Right cardiac atrium (tissue), 5 donors: ENCODE results near the gene ZNF653. TPM values are rescaled to one million over a fixed set of nuclear protein-coding genes. Genes with fewer than 3 reads are reported as not detected.
A peak's percentile ranks its signal among the peaks of the same experiment; 100 is the strongest.
"Not testable (repeated sequence)": the region's sequence is repeated elsewhere in the genome, so short reads cannot be mapped to it uniquely, and the experiment has no call there.

Experiments
- ATAC-seq, 2 donors: fragments of 200-7000 bp; cut with Tn5 transposase; one replicate each; pipeline versions ENCODE4 v1.8.0 to v1.9.1; 2020; ENCODE audit warnings: moderate library complexity in 2 of 2, mild to moderate bottlenecking in 1 of 2
- DNase-seq, 3 donors: peaks; one replicate each; pipeline ENCODE4 v3.0.0-alpha.2; 2020
- H3K27ac ChIP-seq: one replicate; pipeline ENCODE4 v1.5.1; 2013; ENCODE audit warnings: mild to moderate bottlenecking, low read length, control low read depth, moderate library complexity
- H3K27me3 ChIP-seq: one replicate; pipeline ENCODE4 v1.6.1; 2013; ENCODE audit not compliant: control insufficient read depth, insufficient read depth
- H3K4me1 ChIP-seq: one replicate; pipeline ENCODE4 v1.6.1; 2013; ENCODE audit warnings: low read length; ENCODE audit not compliant: control insufficient read depth, insufficient read depth
- H3K4me3 ChIP-seq: one replicate; pipeline ENCODE4 v1.5.1; 2013; ENCODE audit warnings: low read length, control low read depth
- H3K9me3 ChIP-seq: one replicate; pipeline ENCODE4 v1.6.1; 2013; ENCODE audit warnings: low read length; ENCODE audit not compliant: control insufficient read depth
- WGBS: extraction: QIAGEN DNeasy Blood & Tissue Kit; methylation state at CpG from one replicate; pipeline ENCODE4 v1.1.7; 2013; 5-methylcytosine and 5-hydroxymethylcytosine counted together
- intact Hi-C, 4 donors: fragments of 100-400 bp; cut with DNase I; formaldehyde crosslinking; loops; one replicate each; pipeline versions ENCODE4 v1.11.0 to v1.14.0; 2022 to 2023
- polyA plus RNA-seq: library from polyadenylated mRNA; stranded (reverse); fragments of 200-250 nt; gene quantifications from one replicate; pipeline ENCODE4 v1.2.3, GENCODE V29; 2013
- total RNA-seq, 4 donors: library from RNA; stranded (reverse); fragmentation: NEBNext Ultra II Directional; extraction: Animal tissue kit (Norgen Biotek cat#: 25700); gene quantifications; one replicate each; pipeline ENCODE4 v1.2.1, GENCODE V29; 2021
- donor health status: healthy with polysubstance abuse.
- donor health status: DM: no; HTN: yes; CAD: no.
- donor health status: DM: no; HTN: no; CAD: no.
- donor health status: DM: no; HTN: yes; CAD: no; lungs with severe emphysema.
- donor health status: DM: yes; HTN: yes; CAD: no.

The ZNF653 gene
- total and polyA plus RNA-seq, 5 donors, result 3.1 to 5.4 (median 4.5) TPM

DNA sequence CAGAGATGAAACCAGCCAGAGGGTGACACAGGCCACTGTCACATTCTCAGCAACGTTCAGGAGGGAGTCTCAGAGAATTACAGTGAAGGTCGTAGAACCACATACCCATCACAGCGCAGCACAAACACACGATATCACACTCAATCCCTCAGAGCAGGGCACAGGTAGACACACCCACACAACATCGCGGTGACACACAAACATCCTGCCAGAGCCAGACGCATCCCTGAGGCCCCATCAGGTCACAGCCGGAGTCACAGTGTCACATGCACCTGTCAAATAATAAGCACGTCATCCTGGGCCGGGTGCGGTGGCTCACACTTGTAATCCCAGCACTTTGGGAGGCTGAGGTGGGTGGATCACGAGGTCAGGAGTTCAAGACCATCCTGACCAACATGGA is 42.2 kb downstream of the ZNF653 start:
- intact Hi-C loops, result no loop called here
- Histone ChIP-seq H3K27ac (no peak overlapping the region), H3K27me3 (no peaks in the 10 kb centered on the region), H3K4me3 (no peak overlapping the region), H3K4me1 (no peaks in the 10 kb centered on the region), H3K9me3 (no peaks in the 10 kb centered on the region)
- DNase-seq, result no peak
- no peak for ATAC-seq
- WGBS, result 71% methylated on average over 12 of the region's 12 CpGs

DNA sequence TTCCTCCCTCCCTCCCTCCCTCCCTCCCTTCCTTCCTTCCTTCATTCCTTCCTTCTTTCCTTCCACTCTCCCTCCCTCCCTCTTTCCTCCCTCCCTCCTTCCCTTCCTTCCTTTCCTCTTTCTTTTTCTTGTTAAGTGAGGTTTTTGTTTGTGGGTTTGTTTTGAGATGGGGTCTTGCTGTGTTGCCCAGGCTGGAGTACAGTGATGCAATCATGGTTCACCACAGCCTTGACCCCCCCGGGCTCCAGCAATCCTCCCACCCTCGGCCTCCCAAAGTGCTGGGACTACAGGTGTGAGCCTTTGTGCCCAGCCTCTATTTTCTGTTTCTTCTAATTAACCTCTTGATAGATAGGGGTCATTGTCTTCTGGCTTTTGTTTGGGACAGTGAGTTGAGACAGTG is 44.2 kb downstream of the ZNF653 start:
- 78% methylated on average over 2 of the region's 2 CpGs for WGBS
- no peaks in the 10 kb centered on the region for H3K9me3 ChIP-seq
- H3K4me1 ChIP-seq, result no peaks in the 10 kb centered on the region
- H3K4me3 ChIP-seq, result no peak overlapping the region
- H3K27me3 ChIP-seq, result no peaks in the 10 kb centered on the region
- H3K27ac ChIP-seq, result no peak overlapping the region
- DNase-seq, result no peak
- intact Hi-C loops, result no loop called here
- ATAC-seq, result no peak

DNA sequence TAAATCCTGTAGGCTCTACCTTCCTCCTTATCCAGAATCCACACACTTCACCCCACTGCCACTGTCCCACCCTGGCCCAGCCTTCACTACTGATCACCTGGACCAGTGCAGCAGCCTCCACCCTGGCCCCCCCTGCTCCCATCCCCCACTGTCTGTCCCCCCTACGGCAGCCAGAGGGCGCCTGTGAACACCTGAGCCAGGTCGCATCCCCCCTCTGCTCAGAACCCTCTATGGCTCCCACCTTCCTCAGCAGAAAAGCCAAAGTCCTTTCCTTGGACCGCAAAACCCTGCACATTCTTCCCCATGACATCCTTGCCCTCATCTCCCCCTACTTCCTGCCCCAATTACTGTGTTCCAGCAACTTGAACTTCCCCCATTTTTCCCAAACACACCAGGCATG is 45.4 kb downstream of the ZNF653 start:
- WGBS, result 53% methylated on average over 4 of the region's 4 CpGs
- H3K9me3 ChIP-seq, result no peaks in the 10 kb centered on the region
- DNase-seq (no peak), ATAC-seq (no peak)
- H3K4me3 ChIP-seq, result no peak overlapping the region
- H3K27me3 ChIP-seq, result no peaks in the 10 kb centered on the region
- intact Hi-C loops, result no loop called here
- H3K27ac ChIP-seq, result no peak overlapping the region
- no peaks in the 10 kb centered on the region for H3K4me1 ChIP-seq

DNA sequence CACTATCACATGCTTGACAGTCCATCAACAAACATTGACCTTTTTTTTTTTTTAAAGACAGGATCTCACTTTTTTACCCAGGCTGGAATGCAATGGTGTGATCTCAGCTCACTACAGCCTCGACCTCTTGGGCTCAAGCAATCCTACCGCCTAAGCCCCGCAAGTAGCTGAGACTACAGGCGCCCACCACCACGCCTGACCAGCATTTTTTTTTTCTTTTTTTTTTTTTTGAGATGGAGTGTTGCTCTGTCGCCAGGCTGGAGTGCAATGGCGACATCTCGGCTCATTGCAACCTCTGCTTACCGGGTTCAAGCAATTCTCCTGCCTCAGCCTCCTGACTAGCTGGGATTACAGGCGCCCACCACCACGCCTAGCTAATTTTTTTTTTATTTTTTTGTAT is 46.7 kb downstream of the ZNF653 start:
- H3K27me3 ChIP-seq, ATAC-seq: not testable (repeated sequence)

DNA sequence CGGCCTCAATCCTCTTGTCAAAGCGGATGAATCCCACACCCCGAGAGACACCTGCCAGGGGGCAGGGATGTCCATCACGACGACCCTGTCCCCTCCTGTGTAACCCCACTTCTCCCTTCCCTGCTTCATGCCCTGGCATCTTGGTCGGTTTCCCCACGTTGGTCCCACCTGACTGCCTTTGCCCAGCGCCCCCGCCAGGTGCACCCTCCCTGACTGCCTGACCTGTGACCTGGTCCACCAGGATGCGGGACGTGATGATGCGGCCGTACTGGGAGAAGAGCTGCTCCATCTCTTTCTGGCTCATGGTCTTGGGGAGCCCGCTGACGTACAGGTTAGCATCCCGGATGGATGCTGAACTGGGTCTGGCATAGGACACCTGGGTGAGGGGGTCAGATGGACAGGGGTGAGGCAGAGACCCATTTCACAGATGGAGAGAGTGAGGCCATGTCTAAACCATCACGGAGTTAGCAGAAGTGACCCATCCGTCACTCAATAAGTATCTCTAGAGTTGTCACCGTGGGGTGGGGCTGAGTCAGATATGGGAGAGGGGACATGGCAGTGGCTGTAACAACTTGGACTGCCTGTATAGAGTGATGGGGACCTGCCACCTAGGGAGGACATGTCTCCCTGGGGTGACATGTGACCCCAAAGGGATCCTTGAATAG is 47.3 kb downstream of the ZNF653 start:
- WGBS, result 82% methylated on average over 19 of the region's 19 CpGs
- intact Hi-C loops, result no loop called here
- no peaks in the 10 kb centered on the region for H3K9me3 ChIP-seq
- no peak overlapping the region for H3K27ac ChIP-seq
- no peaks in the 10 kb centered on the region for H3K27me3 ChIP-seq
- DNase-seq, result no peak
- no peak overlapping the region for H3K4me3 ChIP-seq
- no peak for ATAC-seq
- H3K4me1 ChIP-seq, result no peaks in the 10 kb centered on the region

More for the DNA sequence above, 46.7 kb downstream of the ZNF653 start:
- H3K9me3 ChIP-seq, H3K4me1 ChIP-seq, H3K27ac ChIP-seq, H3K4me3 ChIP-seq, DNase-seq, intact Hi-C loops: not testable (repeated sequence)
- WGBS, result 76% methylated on average over 11 of the region's 11 CpGs

DNA sequence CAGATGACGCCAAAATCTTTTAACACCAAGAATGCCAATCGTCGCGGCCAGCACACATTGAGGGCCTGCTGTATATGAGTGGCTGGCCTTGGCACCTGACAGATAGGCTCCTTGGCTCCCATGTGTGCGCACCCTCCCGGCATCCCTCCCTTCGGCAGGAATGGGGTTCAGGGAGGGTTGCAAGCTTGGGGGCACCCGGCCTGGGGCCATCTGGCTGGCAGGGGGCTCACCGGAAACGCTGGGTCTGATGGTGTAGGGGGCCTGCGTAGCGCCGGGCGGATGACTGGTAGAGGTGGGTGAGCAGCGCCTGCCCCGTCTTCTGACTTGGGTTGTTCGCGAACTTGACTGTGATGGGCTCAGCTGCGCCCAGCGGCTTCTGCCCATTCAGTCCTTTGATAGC is 47.8 kb downstream of the ZNF653 start:
- intact Hi-C loops, result no loop called here
- H3K4me3 ChIP-seq, result no peak overlapping the region
- 83% methylated on average over 20 of the region's 20 CpGs for WGBS
- no peak for DNase-seq
- no peak overlapping the region for H3K27ac ChIP-seq
- H3K4me1 ChIP-seq, result no peaks in the 10 kb centered on the region
- no peaks in the 10 kb centered on the region for H3K9me3 ChIP-seq
- H3K27me3 ChIP-seq, result no peaks in the 10 kb centered on the region
- ATAC-seq, result no peak

DNA sequence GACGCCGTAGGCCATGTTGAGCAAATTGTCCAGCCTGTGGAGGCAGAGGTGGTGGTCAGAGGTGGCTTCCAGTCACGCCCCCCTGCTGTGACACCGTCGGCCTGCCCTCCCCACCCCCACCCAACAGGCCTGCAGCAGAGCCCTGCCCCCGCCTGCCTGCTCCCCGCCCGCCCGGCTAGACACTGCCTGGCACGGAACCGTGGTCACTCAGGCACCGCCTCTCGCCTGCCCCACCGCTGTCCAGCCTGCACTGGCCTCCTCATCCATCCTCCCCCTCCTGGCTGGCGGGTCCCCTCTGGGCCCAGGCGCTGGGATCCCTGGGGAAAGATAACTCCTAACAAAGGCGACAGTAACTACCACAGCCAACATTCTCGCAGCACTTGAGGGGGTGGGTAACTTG is 48.5 kb downstream of the ZNF653 start:
- no peaks in the 10 kb centered on the region for H3K27me3 ChIP-seq
- no peaks in the 10 kb centered on the region for H3K4me1 ChIP-seq
- H3K4me3 ChIP-seq, result no peak overlapping the region
- DNase-seq, result no peak
- ATAC-seq, result peak in 1 of 2 donors; percentile 17
- 15% methylated on average over 18 of the region's 18 CpGs for WGBS
- H3K27ac ChIP-seq, result no peak overlapping the region
- H3K9me3 ChIP-seq, result no peaks in the 10 kb centered on the region
- intact Hi-C loops, result no loop called here

DNA sequence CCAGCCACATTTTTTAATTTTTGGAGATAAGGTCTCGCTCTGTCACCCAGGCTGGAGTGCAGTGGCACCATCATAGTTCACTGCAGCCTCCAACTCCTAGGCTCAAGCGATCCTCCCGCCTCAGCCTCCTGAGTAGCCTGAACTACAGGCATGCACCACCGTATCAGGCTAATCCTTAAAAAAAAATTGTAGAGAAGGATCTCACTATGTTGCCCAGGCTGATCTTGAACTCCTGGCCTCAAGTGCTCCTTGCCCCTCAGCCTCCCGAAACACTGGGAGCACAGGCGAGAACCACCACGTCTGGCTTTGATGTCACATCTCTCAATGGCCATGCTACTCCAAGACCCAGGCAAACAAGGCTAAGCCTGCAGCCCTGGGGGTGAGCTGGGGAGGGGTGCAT is 49.0 kb downstream of the ZNF653 start:
- intact Hi-C loops, result no loop called here
- Histone ChIP-seq H3K4me1 (no peaks in the 10 kb centered on the region), H3K27ac (no peak overlapping the region), H3K4me3 (no peak overlapping the region), H3K9me3 (no peaks in the 10 kb centered on the region), H3K27me3 (no peaks in the 10 kb centered on the region)
- WGBS, result 90% methylated on average over 7 of the region's 7 CpGs
- ATAC-seq (no peak), DNase-seq (no peak)

DNA sequence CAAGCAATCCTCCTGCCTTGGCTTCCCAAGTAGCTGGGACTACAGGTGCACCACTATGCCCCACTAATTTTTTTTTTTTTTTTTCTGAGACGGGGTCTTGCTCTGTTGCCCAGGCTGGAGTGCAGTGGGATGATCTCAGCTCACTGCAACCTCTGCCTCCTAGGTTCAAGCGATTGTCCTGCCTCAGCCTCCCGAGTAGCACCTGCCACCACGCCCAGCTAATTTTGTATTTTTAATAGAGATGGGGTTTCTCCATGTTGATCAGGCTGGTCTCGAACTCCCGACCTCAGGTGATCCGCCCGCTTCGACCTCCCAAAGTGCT is 50.4 kb downstream of the ZNF653 start:
- DNase-seq, ATAC-seq, H3K4me1 ChIP-seq, H3K27me3 ChIP-seq, intact Hi-C loops, H3K9me3 ChIP-seq, H3K4me3 ChIP-seq, H3K27ac ChIP-seq: not testable (repeated sequence)
- WGBS, result 87% methylated on average over 9 of the region's 9 CpGs

DNA sequence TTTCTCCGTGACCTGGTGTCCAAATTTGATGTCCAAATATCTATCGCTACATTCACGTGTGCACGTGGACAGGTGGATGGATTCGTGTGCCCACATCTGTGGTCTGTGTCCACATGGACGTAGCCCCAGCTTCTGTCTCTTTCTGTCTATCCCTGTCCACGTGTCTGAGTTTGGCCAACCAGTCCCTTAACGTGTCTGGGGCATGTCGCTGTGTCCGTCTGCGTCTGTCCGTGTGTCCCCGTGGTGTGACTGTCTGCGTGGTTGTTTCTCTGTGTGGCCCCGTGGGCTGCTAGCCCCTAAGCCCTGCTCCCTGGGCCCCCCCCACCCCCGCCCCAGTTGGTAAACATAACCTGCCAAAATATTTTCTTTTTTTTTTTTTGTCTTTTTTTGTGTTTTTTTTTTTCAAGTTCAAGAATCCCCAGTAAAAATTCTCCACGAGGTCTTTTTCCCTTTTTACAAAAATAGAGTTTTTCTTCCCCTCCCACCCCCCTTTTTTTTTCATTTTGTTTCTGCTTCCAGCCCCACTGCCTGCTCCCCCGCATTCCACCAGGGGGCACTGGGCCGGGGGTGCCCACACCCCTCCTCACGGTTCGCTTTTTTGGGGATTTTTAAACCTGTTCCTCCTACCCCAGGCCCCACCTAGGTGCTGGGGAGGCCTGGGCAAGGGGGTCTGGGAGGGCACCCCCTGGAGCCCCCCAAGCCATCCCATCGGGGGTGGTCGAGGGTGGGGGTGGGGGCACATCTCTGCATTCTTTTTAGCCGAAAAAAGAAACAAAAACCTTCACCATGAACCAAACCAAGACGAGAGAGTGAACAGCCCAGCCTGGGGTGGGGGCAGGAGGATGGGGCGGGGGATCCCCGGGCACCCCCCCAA is 51.9 kb downstream of the ZNF653 start:
- DNase-seq, result no peak
- WGBS, result 57% methylated on average over 27 of the region's 27 CpGs
- H3K4me3 ChIP-seq, result no peak overlapping the region
- no peaks in the 10 kb centered on the region for H3K4me1 ChIP-seq
- H3K9me3 ChIP-seq, result no peaks in the 10 kb centered on the region
- no peak overlapping the region for H3K27ac ChIP-seq
- no peaks in the 10 kb centered on the region for H3K27me3 ChIP-seq
- intact Hi-C loops, result no loop called here
- no peak for ATAC-seq

DNA sequence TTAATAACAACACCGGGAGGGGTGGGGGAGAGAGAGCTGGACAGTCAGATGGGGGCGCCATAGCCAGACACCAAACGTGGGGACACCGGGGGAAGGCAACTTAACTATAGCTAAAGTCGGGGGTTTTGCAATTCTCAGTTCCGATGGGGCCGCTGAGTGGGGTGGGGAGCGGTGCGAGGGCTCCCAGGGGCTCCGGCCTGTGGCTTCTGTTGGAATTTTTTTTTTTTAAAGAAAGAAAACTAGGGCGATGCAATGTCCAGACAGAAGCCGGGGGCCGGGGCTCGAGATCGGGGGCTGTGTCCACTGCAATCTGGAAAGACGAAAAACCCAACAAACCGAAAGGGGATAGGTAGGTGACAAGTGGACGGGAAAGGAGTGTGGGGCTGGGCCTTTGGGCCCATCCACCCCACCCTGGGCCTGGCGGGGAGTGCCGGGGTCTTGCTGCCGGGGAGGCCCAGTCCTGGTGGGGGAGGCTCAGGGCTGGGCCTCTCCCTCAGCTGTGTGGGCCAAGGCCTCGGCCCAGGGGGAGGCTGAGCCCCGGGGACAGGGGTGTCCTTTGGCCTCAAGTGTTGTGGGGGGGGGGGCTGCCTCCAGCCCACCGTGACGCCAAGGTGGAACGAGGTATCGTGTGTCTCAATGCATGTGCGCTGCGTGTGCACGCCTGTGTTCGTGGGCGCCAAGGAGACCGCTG is 52.9 kb downstream of the ZNF653 start:
- no peak for ATAC-seq
- DNase-seq, result no peak
- intact Hi-C loops, result no loop called here
- Histone ChIP-seq H3K9me3 (no peaks in the 10 kb centered on the region), H3K4me1 (no peaks in the 10 kb centered on the region), H3K27ac (no peak overlapping the region), H3K27me3 (no peaks in the 10 kb centered on the region), H3K4me3 (no peak overlapping the region)
- WGBS, result 75% methylated on average over 33 of the region's 33 CpGs
